ENCODE results near the gene VPS72.

GRCh38 chr1:151235235-151235634 is 45.2 kb upstream of the VPS72 start:
- TF ChIP-seq CTCF (tag by site-specific recombination; IDR thresholded peaks at IDR 0.05) (no peak), ZNF146 (tag by site-specific recombination; IDR thresholded peaks at IDR 0.05) (no peak), ZNF645 (tag by site-specific recombination; IDR thresholded peaks at IDR 0.05) (no peak), REST (tag by site-specific recombination; IDR thresholded peaks at IDR 0.05) (no peak), KLF16 (tag by site-specific recombination; IDR thresholded peaks at IDR 0.05) (no peak), ZNF624 (tag by site-specific recombination; IDR thresholded peaks at IDR 0.05) (no peak), ZNF274 (IDR thresholded peaks at IDR 0.05; ENCODE audit: low read length) (no peak), ZNF274 (tag by site-specific recombination; IDR thresholded peaks at IDR 0.05; ENCODE audit: borderline replicate concordance) (no peak), ZNF548 (tag by site-specific recombination; IDR thresholded peaks at IDR 0.05) (no peak)
